ENCODE data around the gene POU2F2. TPM values are rescaled to one million over a fixed set of nuclear protein-coding genes. Genes with fewer than 3 reads are reported as not detected.

Gene POU2F2
- polyA plus RNA-seq, 2 of the 4 experiments (the other 2 are of a cell fraction) = 0.16 to 0.28 TPM

- TF ChIP-seq EP300 (IDR thresholded peaks at IDR 0.05) = no peak
- no peak for TF ChIP-seq BHLHE40 (IDR thresholded peaks at IDR 0.05; ENCODE audit: low read depth, low read length)
- no peak for TF ChIP-seq JUNB (IDR thresholded peaks at IDR 0.05)
- TF ChIP-seq GATA3 (IDR thresholded peaks at IDR 0.05; ENCODE audit: borderline replicate concordance) = no peak
- TF ChIP-seq JUN (IDR thresholded peaks at IDR 0.05) = no peak
- no peak for TF ChIP-seq FOXS1 (CRISPR knock-in tag; IDR thresholded peaks at IDR 0.05)
- TF ChIP-seq ESRRA (IDR thresholded peaks at IDR 0.05; ENCODE audit: borderline replicate concordance, low read length) = no peak
Measured at GRCh38 chr19:42093926-42094325, 38.3 kb downstream of the POU2F2 start (continued).

DNA sequence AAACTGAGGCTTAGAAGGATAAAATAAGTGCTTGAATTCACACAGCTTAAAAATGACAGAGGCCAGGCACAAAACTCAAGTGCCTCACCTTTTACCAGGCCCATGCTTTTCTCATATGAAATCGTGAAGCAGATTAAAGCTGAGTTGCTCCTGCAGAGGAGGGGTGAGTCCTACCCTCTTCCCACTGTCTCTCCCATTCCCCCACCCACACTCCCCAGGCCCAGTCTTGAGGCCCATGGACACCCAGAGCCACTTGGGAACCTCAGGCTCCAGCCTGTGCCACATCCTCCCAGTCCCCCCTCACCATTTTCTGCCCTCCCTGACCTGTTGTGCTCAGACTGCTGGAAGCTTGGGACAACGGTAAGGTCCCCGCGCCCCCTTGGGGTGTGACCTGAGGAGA lies 38.7 kb downstream of the POU2F2 start:
- Histone ChIP-seq H3K4me1 (peaks cover 17% of the 10 kb centered on the region), H3K9me3 (no peaks in the 10 kb centered on the region), H3K4me3 (no peak overlapping the region), H3K27ac (no peak overlapping the region), H3K4me2 (no peak overlapping the region)
- 63% methylated on average over 4 of the region's 4 CpGs for WGBS (ENCODE audit: missing lambda C conversion rate)
- DNase-seq (ENCODE audit: low read depth in 1 of 2, low spot score in 1 of 2) = no peak
- no peak for FAIRE-seq
- POLR2A ChIA-PET = no interaction called here
- no peak for ATAC-seq
- CTCF ChIA-PET = interaction anchor here (0.6 to 19.3 kb wide), 6 partner anchors 9 to 130 kb away, joined by 3 to 386 read pairs (median 11); no protein-coding TSS in a partner anchor
- TF ChIP-seq FOXS1 (CRISPR knock-in tag; IDR thresholded peaks at IDR 0.05) (no peak), NR3C1 (IDR thresholded peaks at IDR 0.05) (no peak), MAX (IDR thresholded peaks at IDR 0.05) (no peak), CBX2 (IDR thresholded peaks at IDR 0.05; ENCODE audit: borderline replicate concordance, low read depth) (no peak)
- TF ChIP-seq, protein P1, sequence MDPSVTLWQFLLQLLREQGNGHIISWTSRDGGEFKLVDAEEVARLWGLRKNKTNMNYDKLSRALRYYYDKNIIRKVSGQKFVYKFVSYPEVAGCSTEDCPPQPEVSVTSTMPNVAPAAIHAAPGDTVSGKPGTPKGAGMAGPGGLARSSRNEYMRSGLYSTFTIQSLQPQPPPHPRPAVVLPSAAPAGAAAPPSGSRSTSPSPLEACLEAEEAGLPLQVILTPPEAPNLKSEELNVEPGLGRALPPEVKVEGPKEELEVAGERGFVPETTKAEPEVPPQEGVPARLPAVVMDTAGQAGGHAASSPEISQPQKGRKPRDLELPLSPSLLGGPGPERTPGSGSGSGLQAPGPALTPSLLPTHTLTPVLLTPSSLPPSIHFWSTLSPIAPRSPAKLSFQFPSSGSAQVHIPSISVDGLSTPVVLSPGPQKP (IDR thresholded peaks at IDR 0.05; ENCODE audit: low read depth, low read length) = no peak

DNA sequence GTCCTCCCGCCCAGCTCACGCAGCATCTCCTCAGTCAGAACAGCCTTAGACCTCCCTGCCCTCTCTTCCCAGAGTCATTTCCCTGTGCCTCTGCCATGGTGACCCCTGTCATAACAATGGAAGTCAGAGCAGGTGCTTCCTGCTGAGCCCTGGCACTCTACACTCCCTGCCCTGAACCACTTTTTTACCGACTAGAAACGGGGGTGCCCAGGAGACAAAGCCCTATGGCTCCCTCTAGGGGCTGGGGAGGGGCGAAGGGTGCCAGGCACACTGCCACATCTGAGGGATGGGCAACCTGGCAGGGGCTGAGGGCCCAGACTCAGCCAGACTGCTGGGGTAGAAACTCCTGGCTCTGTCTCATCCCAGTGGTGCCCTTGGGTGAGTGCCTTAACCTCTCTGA lies 39.9 kb downstream of the POU2F2 start:
- 42% methylated on average over 5 of the region's 5 CpGs for WGBS (ENCODE audit: missing lambda C conversion rate)
- FAIRE-seq (peak; percentile 92), ATAC-seq (peak; percentile 59 to 81), DNase-seq (ENCODE audit: low read depth in 1 of 2, low spot score in 1 of 2) (peak; percentile 70 to 81)
- Histone ChIP-seq H3K4me1 (peaks cover 24% of the 10 kb centered on the region), H3K27ac (peak overlapping the region in 1 of 2 experiments; percentile 11; a peak in 1 of 6 replicates), H3K9me3 (no peaks in the 10 kb centered on the region), H3K4me3 (no peak overlapping the region), H3K4me2 (peak overlapping the region; percentile 37)
- TF ChIP-seq HOXB13 (CRISPR knock-in tag; IDR thresholded peaks at IDR 0.05; ENCODE audit: low read depth) = no peak
- TF ChIP-seq RAD21 (conservative IDR thresholded peaks at IDR 0.05 in 1 of 2, IDR thresholded peaks at IDR 0.05 in 1 of 2) = peak; percentile 56 to 82
- TF ChIP-seq HDAC2 (IDR thresholded peaks at IDR 0.05) = no peak
- TF ChIP-seq TP53 (CRISPR knock-in tag; IDR thresholded peaks at IDR 0.05) = no peak
- no peak for TF ChIP-seq HMGXB4 (CRISPR knock-in tag; IDR thresholded peaks at IDR 0.05; ENCODE audit: borderline replicate concordance)
- no peak for TF ChIP-seq BHLHE40 (IDR thresholded peaks at IDR 0.05; ENCODE audit: low read depth, low read length)
- no peak for TF ChIP-seq NFE2L2 (conservative IDR thresholded peaks at IDR 0.05; ENCODE audit: low read length)
- no peak for TF ChIP-seq CEBPB (IDR thresholded peaks at IDR 0.05)
- TF ChIP-seq, protein P2, sequence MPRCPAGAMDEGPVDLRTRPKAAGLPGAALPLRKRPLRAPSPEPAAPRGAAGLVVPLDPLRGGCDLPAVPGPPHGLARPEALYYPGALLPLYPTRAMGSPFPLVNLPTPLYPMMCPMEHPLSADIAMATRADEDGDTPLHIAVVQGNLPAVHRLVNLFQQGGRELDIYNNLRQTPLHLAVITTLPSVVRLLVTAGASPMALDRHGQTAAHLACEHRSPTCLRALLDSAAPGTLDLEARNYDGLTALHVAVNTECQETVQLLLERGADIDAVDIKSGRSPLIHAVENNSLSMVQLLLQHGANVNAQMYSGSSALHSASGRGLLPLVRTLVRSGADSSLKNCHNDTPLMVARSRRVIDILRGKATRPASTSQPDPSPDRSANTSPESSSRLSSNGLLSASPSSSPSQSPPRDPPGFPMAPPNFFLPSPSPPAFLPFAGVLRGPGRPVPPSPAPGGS (IDR thresholded peaks at IDR 0.05) = no peak
- TF ChIP-seq RNF2 (IDR thresholded peaks at IDR 0.05; ENCODE audit: borderline replicate concordance, low read depth) = no peak
- no peak for TF ChIP-seq TFCP2L1 (CRISPR knock-in tag; IDR thresholded peaks at IDR 0.05)
- no peak for TF ChIP-seq FOXS1 (CRISPR knock-in tag; IDR thresholded peaks at IDR 0.05)
- TF ChIP-seq MAX (IDR thresholded peaks at IDR 0.05) = 0 out of 2 replicates have a peak, but pooled peaks have one; percentile 18
- TF ChIP-seq EHF (CRISPR knock-in tag; IDR thresholded peaks at IDR 0.05) = no peak
- no peak for TF ChIP-seq POLR2A (IDR thresholded peaks at IDR 0.05; ENCODE audit: low read length)
- TF ChIP-seq ESRRA (IDR thresholded peaks at IDR 0.05; ENCODE audit: borderline replicate concordance, low read length) = no peak
- peak; percentile 28; the same call in 1 of the 3 replicates for TF ChIP-seq SMC3 (IDR thresholded peaks at IDR 0.05)
- TF ChIP-seq CBX2 (IDR thresholded peaks at IDR 0.05; ENCODE audit: borderline replicate concordance, low read depth) = no peak
- TF ChIP-seq, protein P3, sequence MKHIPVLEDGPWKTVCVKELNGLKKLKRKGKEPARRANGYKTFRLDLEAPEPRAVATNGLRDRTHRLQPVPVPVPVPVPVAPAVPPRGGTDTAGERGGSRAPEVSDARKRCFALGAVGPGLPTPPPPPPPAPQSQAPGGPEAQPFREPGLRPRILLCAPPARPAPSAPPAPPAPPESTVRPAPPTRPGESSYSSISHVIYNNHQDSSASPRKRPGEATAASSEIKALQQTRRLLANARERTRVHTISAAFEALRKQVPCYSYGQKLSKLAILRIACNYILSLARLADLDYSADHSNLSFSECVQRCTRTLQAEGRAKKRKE (CRISPR knock-in tag; IDR thresholded peaks at IDR 0.05; ENCODE audit: low read depth) = 0 out of 2 replicates have a peak, but pooled peaks have one; percentile 39
- no peak for TF ChIP-seq EHMT2 (IDR thresholded peaks at IDR 0.05; ENCODE audit: low read depth)
- peak; percentile 76 for TF ChIP-seq CTCF (IDR thresholded peaks at IDR 0.05)
- POLR2A ChIA-PET = interaction anchor here (1.0 kb wide), 1 partner anchor 16 kb away, joined by 3 read pairs; the partner anchor contains the start of gene ZNF574
- CTCF ChIA-PET = interaction anchor here (0.7 to 19.3 kb wide), 14 partner anchors 8 to 219 kb away, joined by 3 to 386 read pairs (median 3); no protein-coding TSS in a partner anchor
